PC-9 (cell line): ENCODE data around the gene HYAL1.

Experiments
- EZH2 ChIP-seq: fragments of 200-600 bp; sonication (generic); IDR thresholded peaks from 2 replicates; pipeline ENCODE4 v1.8.0; 2017; ENCODE audit warnings: antibody characterized with exemption, low read depth
- TF ChIP-seq, protein P1 (sequence below): fragments of 200-600 bp; sonication (generic); conservative IDR thresholded peaks from 2 replicates; pipeline ENCODE4 v1.6.1; 2017; ENCODE audit warnings: mixed run types, antibody characterized with exemption, mild to moderate bottlenecking, moderate library complexity

DNA sequence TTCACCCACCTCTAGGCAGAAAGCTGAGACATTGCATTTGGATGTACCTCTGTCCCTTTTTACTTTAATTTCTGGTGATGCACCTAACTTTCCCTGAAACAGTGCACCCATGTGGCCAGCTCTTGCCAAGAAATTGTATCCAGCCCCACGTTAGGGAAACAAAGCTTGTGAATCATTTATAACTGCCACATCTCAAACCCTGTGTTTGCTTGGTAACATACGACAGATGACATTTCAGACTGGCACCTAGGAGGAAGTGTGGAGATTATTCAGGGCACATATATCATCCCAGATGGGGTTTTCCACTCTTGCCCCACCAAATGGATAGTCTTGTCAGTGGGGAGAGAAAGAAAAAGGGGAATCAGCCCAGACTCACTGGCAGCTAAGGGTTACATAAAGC lies 49.4 kb upstream of the HYAL1 start:
- TF ChIP-seq, protein P1, sequence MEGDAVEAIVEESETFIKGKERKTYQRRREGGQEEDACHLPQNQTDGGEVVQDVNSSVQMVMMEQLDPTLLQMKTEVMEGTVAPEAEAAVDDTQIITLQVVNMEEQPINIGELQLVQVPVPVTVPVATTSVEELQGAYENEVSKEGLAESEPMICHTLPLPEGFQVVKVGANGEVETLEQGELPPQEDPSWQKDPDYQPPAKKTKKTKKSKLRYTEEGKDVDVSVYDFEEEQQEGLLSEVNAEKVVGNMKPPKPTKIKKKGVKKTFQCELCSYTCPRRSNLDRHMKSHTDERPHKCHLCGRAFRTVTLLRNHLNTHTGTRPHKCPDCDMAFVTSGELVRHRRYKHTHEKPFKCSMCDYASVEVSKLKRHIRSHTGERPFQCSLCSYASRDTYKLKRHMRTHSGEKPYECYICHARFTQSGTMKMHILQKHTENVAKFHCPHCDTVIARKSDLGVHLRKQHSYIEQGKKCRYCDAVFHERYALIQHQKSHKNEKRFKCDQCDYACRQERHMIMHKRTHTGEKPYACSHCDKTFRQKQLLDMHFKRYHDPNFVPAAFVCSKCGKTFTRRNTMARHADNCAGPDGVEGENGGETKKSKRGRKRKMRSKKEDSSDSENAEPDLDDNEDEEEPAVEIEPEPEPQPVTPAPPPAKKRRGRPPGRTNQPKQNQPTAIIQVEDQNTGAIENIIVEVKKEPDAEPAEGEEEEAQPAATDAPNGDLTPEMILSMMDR: no peak
- no peak for TF ChIP-seq EZH2
